Astrocyte (in vitro differentiated cells and primary cell): ENCODE results near the gene DUSP6.

Source experiments
- EZH2 ChIP-seq: IDR thresholded peaks from 2 replicates; pipeline ENCODE4 v1.6.1; 2012; ENCODE audit warnings: mild to moderate bottlenecking, low read length, inconsistent platforms; ENCODE audit not compliant: insufficient read depth
- TF ChIP-seq, protein P1 (sequence below): IDR thresholded peaks from 2 replicates; pipeline ENCODE4 v1.5.1; 2011; ENCODE audit warnings: low read depth, mild to moderate bottlenecking, inconsistent platforms, low read length, moderate library complexity; ENCODE audit not compliant: insufficient read depth

DNA sequence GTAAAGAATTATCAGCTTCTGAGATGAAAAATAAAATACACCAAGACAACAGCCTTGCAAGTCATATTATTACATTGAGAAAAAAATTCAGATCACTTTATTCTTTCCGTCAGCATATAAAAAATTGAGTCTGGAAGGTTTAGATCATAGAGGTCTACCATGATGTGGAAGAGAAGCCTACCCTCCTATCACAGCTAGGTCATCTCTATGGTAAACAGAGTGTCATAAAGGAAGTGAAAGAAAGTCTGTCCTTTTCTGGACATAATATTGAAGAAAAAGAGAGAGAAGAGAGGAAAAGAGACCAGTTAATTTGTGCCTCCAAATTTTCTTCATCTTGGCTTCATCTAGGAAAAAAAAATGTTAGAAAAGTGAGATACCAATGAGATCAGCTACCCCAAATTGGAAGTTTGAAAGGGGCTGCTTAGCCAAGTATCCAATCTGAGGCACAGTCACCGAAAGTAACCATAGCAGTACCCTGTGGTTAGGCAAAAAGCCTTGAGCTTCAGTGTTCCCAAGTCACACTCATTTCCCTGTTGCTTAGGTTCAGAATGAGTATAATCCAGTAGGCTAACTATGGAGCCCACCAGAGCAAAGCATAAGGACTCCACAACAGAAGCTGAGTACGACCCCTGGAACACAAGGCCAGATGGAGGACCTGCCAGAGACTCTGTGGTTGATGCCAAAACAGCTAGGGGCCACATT, 38.1 kb downstream of the DUSP6 start:
- TF ChIP-seq, protein P1, sequence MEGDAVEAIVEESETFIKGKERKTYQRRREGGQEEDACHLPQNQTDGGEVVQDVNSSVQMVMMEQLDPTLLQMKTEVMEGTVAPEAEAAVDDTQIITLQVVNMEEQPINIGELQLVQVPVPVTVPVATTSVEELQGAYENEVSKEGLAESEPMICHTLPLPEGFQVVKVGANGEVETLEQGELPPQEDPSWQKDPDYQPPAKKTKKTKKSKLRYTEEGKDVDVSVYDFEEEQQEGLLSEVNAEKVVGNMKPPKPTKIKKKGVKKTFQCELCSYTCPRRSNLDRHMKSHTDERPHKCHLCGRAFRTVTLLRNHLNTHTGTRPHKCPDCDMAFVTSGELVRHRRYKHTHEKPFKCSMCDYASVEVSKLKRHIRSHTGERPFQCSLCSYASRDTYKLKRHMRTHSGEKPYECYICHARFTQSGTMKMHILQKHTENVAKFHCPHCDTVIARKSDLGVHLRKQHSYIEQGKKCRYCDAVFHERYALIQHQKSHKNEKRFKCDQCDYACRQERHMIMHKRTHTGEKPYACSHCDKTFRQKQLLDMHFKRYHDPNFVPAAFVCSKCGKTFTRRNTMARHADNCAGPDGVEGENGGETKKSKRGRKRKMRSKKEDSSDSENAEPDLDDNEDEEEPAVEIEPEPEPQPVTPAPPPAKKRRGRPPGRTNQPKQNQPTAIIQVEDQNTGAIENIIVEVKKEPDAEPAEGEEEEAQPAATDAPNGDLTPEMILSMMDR: no peak
- no peak for TF ChIP-seq EZH2
